ENCODE data around the gene GALK2.

GRCh38 chr15:49212897-49213296 is 42.9 kb downstream of the GALK2 start:
- TF ChIP-seq CTCF (IDR thresholded peaks at IDR 0.05), result no peak
- TF ChIP-seq POLR2AphosphoS5 (IDR thresholded peaks at IDR 0.05; ENCODE audit: low read depth, low read length), result no peak
- TF ChIP-seq TCF7L2 (IDR thresholded peaks at IDR 0.05; ENCODE audit: low read depth, low read length), result no peak

All from Panc1 (cell line).